ENCODE data around the gene FCHSD2.

DNA sequence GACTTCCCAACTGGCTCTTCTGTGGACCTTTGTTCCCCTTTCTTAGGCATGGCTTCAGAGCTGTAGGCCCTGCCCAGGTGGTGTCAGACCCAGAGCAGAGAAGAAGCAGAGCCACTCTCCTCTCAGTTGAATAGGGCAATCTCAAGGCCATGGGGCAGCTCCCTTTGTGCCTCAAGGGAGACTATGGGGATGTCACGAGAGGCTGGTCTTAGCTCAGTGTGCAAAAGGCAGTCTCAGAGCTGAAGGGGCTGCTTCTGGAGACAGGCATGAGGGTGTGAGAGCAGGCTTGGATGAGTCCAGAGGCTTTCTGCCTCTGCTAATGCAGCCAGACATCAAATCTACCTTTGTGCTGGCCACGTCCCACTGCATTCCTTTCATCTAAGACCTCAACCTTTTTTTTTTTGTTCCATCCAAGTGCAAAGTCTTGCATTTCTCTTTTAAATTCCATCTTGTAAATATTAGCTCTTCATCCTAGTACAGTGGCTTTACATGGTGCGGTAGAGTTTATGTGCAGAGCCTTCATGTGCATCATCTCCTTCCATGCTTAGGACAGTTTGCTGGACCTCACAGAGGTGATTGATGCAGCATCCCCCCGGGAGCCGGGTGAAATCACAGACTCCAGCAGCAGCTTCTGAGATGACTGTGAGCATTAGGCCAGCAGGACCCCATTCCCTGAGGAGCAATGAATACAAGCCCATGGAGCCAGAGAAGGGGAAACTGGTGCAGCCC, 34.2 kb upstream of the FCHSD2 start:
- TF ChIP-seq FOXM1 (IDR thresholded peaks at IDR 0.05; ENCODE audit: borderline replicate concordance): no peak
- TF ChIP-seq ARNT (IDR thresholded peaks at IDR 0.05): no peak
- no peak for TF ChIP-seq NFRKB (IDR thresholded peaks at IDR 0.05)
- no peak for TF ChIP-seq SP1 (IDR thresholded peaks at IDR 0.05)
- TF ChIP-seq FOXK2 (IDR thresholded peaks at IDR 0.05): no peak
- TF ChIP-seq ZNF384 (IDR thresholded peaks at IDR 0.05): no peak
- no peak for TF ChIP-seq TARDBP (IDR thresholded peaks at IDR 0.05)
